HCT116 (cell line): ENCODE data around the gene FAM83E. TPM values are rescaled to one million over a fixed set of nuclear protein-coding genes. Genes with fewer than 3 reads are reported as not detected.
A peak's percentile ranks its signal among the peaks of the same experiment; 100 is the strongest.

Experiments
- ATAC-seq: fragments of 200-7000 bp; cut with Tn5 transposase; 2 replicates; pipeline ENCODE4 v1.9.1; 2020; ENCODE audit warnings: mild to moderate bottlenecking, moderate library complexity
- BruUV-seq: library from RNA; stranded (reverse); fragments of 400-500 nt; replicated peaks from 2 replicates; lab custom pipeline; 2021; lab: Mats Ljungman, UMichigan
- CTCF ChIA-PET: fragments of 300-600 bp; sonication (Branson Sonifier 250); formaldehyde crosslinking; loops from one replicate; lab custom pipeline; 2021; ENCODE audit warnings: antibody characterized with exemption; lab: Charles Lee
- POLR2A ChIA-PET: fragments of 300-600, 350-600 bp; sonication (Branson Sonifier 250); formaldehyde crosslinking; loops from one replicate; lab custom pipeline; 2021; ENCODE audit warnings: antibody characterized with exemption; lab: Charles Lee
- RAD21 ChIA-PET, 2 experiments: fragments of 300-600 bp; sonication (Branson Sonifier 250); formaldehyde crosslinking; loops; one replicate each; lab custom pipeline; 2023; ENCODE audit warnings: low total read pairs in 2 of 2; ENCODE audit not compliant: uncharacterized antibody in 2 of 2, unreplicated experiment in 2 of 2, low non-redundant PET in 1 of 2; lab: Charles Lee
- DNase-seq: peaks from one replicate; pipeline ENCODE4 v3.0.0-alpha.2; 2010; ENCODE audit warnings: low read depth, low spot score
- H2AFZ ChIP-seq: fragments of 200-600 bp; shearing (Covaris generic), sonication (generic); 2 replicates; pipeline ENCODE4 v1.6.1; 2017; ENCODE audit warnings: low read depth, mixed run types, mixed read lengths, antibody characterized with exemption, low read length; ENCODE audit not compliant: poor library complexity, severe bottlenecking
- H3K27ac ChIP-seq: 2 replicates; pipeline ENCODE4 v1.5.1; 2012; ENCODE audit warnings: low read depth, low read length
- H3K27me3 ChIP-seq: fragments of 200-600 bp; sonication (generic); 2 replicates; pipeline ENCODE4 v1.6.1; 2016; ENCODE audit warnings: mixed run types, low read length, mixed read lengths; ENCODE audit not compliant: insufficient read depth
- H3K36me3 ChIP-seq, 2 experiments: fragments of 200-500 bp in 1 of 2; fragments of 200-600 bp in 1 of 2; sonication (Bioruptor generic) in 1 of 2; sonication (generic) in 1 of 2; 2 replicates each; pipeline versions ENCODE4 v1.5.1 to v1.6.1; 2014 to 2016; ENCODE audit warnings: low read length in 2 of 2, inconsistent platforms in 1 of 2, mixed read lengths in 1 of 2, mixed run types in 1 of 2; ENCODE audit not compliant: insufficient read depth in 2 of 2, control insufficient read depth in 1 of 2
- H3K4me1 ChIP-seq, 2 experiments: fragments of 200-600 bp in 1 of 2; sonication (generic) in 1 of 2; 2 replicates each; pipeline versions ENCODE4 v1.5.1 to v1.6.1; 2012 to 2017; ENCODE audit warnings: low read length in 2 of 2, inconsistent platforms in 1 of 2, mild to moderate bottlenecking in 1 of 2, mixed read lengths in 1 of 2, mixed run types in 1 of 2, moderate library complexity in 1 of 2; ENCODE audit not compliant: insufficient read depth in 2 of 2, control insufficient read depth in 1 of 2
- H3K4me2 ChIP-seq: fragments of 200-600 bp; sonication (generic); 2 replicates; pipeline ENCODE4 v1.6.1; 2017; ENCODE audit warnings: mixed run types, low read length, mixed read lengths
- H3K4me3 ChIP-seq, 2 experiments: fragments of 200-600 bp in 1 of 2; sonication (generic) in 1 of 2; replicated peaks in 1 of 2; 2 replicates each; pipeline ENCODE4 v1.5.1; 2011 to 2016; ENCODE audit warnings: low read length in 2 of 2, control low read depth in 1 of 2, low read depth in 1 of 2, mild to moderate bottlenecking in 1 of 2, mixed read lengths in 1 of 2, mixed run types in 1 of 2
- H3K79me2 ChIP-seq: fragments of 200-600 bp; sonication (generic); 2 replicates; pipeline ENCODE4 v1.6.1; 2017; ENCODE audit warnings: mild to moderate bottlenecking, mixed run types, low read length, moderate library complexity, mixed read lengths; ENCODE audit not compliant: insufficient read depth
- H3K9ac ChIP-seq: fragments of 200-600 bp; sonication (generic); 2 replicates; pipeline ENCODE4 v1.6.1; 2016; ENCODE audit warnings: low read length, mixed read lengths
- H3K9me2 ChIP-seq: fragments of 200-600 bp; sonication (generic), shearing (Covaris generic); 2 replicates; pipeline ENCODE4 v1.6.1; 2017; ENCODE audit warnings: mixed run types, mild to moderate bottlenecking, moderate library complexity; ENCODE audit not compliant: insufficient read depth
- H3K9me3 ChIP-seq, 2 experiments: fragments of 200-500 bp in 1 of 2; fragments of 200-600 bp in 1 of 2; sonication (Bioruptor generic) in 1 of 2; sonication (generic) in 1 of 2; 2 replicates each; pipeline ENCODE4 v1.6.1; 2014 to 2017; ENCODE audit warnings: low read length in 2 of 2, mixed read lengths in 2 of 2, inconsistent platforms in 1 of 2, low read depth in 1 of 2, mild to moderate bottlenecking in 1 of 2, mixed run types in 1 of 2, moderate library complexity in 1 of 2; ENCODE audit not compliant: control insufficient read depth in 1 of 2, insufficient read depth in 1 of 2
- H4K20me1 ChIP-seq: fragments of 200-600 bp; sonication (generic), shearing (Covaris generic); 2 replicates; pipeline ENCODE4 v1.6.1; 2017; ENCODE audit warnings: mixed run types, mild to moderate bottlenecking, moderate library complexity; ENCODE audit not compliant: insufficient read depth
- CBX3 ChIP-seq: IDR thresholded peaks from 2 replicates; pipeline ENCODE4 v1.6.1; 2012; ENCODE audit warnings: low read depth
- EZH2 ChIP-seq: fragments of 200-600 bp; sonication (generic); IDR thresholded peaks from 2 replicates; pipeline ENCODE4 v1.6.1; 2017; ENCODE audit warnings: antibody characterized with exemption, mixed run types
- POLR2AphosphoS5 ChIP-seq: IDR thresholded peaks from 2 replicates; pipeline ENCODE4 v1.6.1; 2011; ENCODE audit warnings: mild to moderate bottlenecking, low read depth, low read length, moderate library complexity
- SP1 ChIP-seq: IDR thresholded peaks from 2 replicates; pipeline ENCODE4 v1.6.1; 2012; ENCODE audit warnings: low read depth
- SRF ChIP-seq: IDR thresholded peaks from 2 replicates; pipeline ENCODE4 v1.6.1; 2012; ENCODE audit warnings: low read depth
- intact Hi-C: fragments of 100-400 bp; cut with micrococcal nuclease; formaldehyde crosslinking; loops from 2 replicates; pipeline ENCODE4 v1.10.0; 2022
- total RNA-seq: library from RNA; stranded (reverse); gene quantifications from one replicate; pipeline ENCODE4 v1.2.1, GENCODE V29; 2021; ENCODE audit not compliant: unreplicated experiment
- TF ChIP-seq, protein P1 (sequence below), 3 experiments: fragments of 200-600 bp in 1 of 3; sonication (generic) in 1 of 3; IDR thresholded peaks in 2 of 3; conservative IDR thresholded peaks in 1 of 3; 2 replicates each; pipeline ENCODE4 v1.5.1; 2012 to 2017; ENCODE audit warnings: low read depth in 2 of 3, low read length in 2 of 3, antibody characterized with exemption in 1 of 3, borderline replicate concordance in 1 of 3, control low read depth in 1 of 3, mild to moderate bottlenecking in 1 of 3, mixed read lengths in 1 of 3, mixed run types in 1 of 3, moderate library complexity in 1 of 3; ENCODE audit not compliant: insufficient read depth in 1 of 3

FAM83E gene
- total RNA-seq, 1 experiment from 2014 or later, result 6.8 TPM

DNA sequence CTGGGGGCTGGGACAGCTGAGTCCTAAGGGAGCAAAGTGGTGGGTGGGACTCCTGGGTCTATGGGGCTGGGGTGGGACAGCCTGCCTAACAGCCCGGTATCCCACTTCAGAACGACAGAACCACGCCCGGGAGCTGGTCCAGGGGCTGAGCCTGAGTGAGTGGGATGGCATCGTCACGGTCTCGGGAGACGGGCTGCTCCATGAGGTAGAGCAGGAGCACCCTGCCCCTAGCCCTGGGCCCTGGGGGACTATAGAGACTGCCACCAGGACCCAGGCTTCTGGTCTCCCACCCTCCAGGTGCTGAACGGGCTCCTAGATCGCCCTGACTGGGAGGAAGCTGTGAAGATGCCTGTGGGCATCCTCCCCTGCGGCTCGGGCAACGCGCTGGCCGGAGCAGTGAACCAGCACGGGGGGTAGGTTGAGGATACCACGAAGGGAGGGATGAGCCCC, 13.0 kb upstream of the FAM83E start:
- DNase-seq (no peak), ATAC-seq (no peak)
- Histone ChIP-seq H3K27ac (peak overlapping the region; percentile 57), H3K9me2 (no peaks in the 10 kb centered on the region), H3K9ac (no peak overlapping the region), H3K4me3 (no peak overlapping the region), H4K20me1 (no peaks in the 10 kb centered on the region), H3K4me2 (no peak overlapping the region; the same call in 1 of the 2 replicates), H3K9me3 (no peaks in the 10 kb centered on the region), H3K79me2 (peaks cover 12% of the 10 kb centered on the region; the same call in 1 of the 2 replicates), H3K4me1 (peaks cover 37 to 54% of the 10 kb centered on the region in 2 experiments), H2AFZ (no peak overlapping the region)
- ChIA-PET RAD21 (no interaction called here), CTCF (interaction anchor here (1.2 kb wide), 1 partner anchor 9 kb away, joined by 3 read pairs; the partner anchor contains the start of genes RPL18 and SPHK2)
- no TSS peak for BruUV-seq
- TF ChIP-seq POLR2AphosphoS5 (0 out of 2 replicates have a peak, but pooled peaks have one; percentile 27), SRF (no peak)
- TF ChIP-seq, all 23 proteins: peak for 1
- intact Hi-C loops, result no loop called here
- Histone ChIP-seq H3K36me3 (peaks cover 2 to 13% of the 10 kb centered on the region in 2 experiments; a peak in 1 of 4 replicates), H3K27me3 (no peaks in the 10 kb centered on the region)
- POLR2A ChIA-PET, result interaction anchor here (1.8 kb wide), 1 partner anchor 8 kb away, joined by 8 read pairs; the partner anchor contains the start of gene SPHK2

DNA sequence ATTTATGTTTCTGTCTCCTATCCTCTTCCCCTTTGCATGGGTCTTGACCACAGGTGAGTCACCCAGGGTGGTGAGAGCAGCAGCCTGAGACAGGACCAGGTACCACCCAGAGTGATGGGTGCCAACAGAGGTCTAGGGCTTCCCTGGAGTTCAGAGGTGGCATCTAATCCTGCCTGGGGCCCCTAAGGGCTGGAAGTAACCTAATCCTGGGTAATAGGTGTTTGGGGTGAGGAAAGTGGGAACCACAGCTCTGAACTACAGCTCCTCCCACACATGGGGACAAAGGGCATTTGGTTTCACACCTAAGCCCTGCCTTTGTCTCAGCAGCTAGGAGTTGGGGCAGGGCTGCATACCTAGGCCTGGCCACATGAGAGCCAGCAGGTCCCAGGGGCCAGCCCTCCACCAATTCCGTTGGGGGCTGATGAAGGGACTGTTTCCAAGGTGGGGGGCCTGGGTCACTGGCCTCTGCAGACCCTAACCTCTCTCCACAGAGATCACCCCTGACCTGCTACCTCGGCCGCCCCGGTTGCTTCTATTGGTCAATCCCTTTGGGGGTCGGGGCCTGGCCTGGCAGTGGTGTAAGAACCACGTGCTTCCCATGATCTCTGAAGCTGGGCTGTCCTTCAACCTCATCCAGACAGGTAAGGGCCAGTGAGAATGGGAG, 12.5 kb upstream of the FAM83E start:
- peaks cover 2 to 10% of the 10 kb centered on the region in 2 experiments; a peak in 1 of 4 replicates for H3K36me3 ChIP-seq
- H3K27ac ChIP-seq, result peak overlapping the region; percentile 57
- POLR2A ChIA-PET, result interaction anchor here (1.0 to 1.8 kb wide), 2 partner anchors 8 to 10 kb away, joined by 3 to 8 read pairs; partner anchors contain the start of gene SPHK2
- H3K9me2 ChIP-seq, result no peaks in the 10 kb centered on the region
- peak overlapping the region; percentile 54 for H3K4me2 ChIP-seq
- intact Hi-C loops, result no loop called here
- ATAC-seq (no peak), DNase-seq (no peak)
- peak overlapping the region; percentile 33; the same call in 1 of the 2 replicates for H3K9ac ChIP-seq
- no TSS peak for BruUV-seq
- peaks cover 16% of the 10 kb centered on the region; the same call in 1 of the 2 replicates for H3K79me2 ChIP-seq
- RAD21 ChIA-PET, result no interaction called here
- H3K27me3 ChIP-seq, result no peaks in the 10 kb centered on the region
- CTCF ChIA-PET, result interaction anchor here (1.2 kb wide), 1 partner anchor 8 kb away, joined by 3 read pairs; the partner anchor contains the start of genes RPL18 and SPHK2
- H4K20me1 ChIP-seq, result no peaks in the 10 kb centered on the region
- TF ChIP-seq CBX3 (no peak), EZH2 (no peak), SP1 (no peak)
- TF ChIP-seq, protein P1, sequence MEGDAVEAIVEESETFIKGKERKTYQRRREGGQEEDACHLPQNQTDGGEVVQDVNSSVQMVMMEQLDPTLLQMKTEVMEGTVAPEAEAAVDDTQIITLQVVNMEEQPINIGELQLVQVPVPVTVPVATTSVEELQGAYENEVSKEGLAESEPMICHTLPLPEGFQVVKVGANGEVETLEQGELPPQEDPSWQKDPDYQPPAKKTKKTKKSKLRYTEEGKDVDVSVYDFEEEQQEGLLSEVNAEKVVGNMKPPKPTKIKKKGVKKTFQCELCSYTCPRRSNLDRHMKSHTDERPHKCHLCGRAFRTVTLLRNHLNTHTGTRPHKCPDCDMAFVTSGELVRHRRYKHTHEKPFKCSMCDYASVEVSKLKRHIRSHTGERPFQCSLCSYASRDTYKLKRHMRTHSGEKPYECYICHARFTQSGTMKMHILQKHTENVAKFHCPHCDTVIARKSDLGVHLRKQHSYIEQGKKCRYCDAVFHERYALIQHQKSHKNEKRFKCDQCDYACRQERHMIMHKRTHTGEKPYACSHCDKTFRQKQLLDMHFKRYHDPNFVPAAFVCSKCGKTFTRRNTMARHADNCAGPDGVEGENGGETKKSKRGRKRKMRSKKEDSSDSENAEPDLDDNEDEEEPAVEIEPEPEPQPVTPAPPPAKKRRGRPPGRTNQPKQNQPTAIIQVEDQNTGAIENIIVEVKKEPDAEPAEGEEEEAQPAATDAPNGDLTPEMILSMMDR (IDR thresholded peaks at IDR 0.05 in 2 of 3, conservative IDR thresholded peaks at IDR 0.05 in 1 of 3; ENCODE audit: borderline replicate concordance in 1 of 3, insufficient read depth in 1 of 3, low read depth in 2 of 3, low read length in 2 of 3), result no peak
- H3K4me3 ChIP-seq, result no peak overlapping the region
- no peak overlapping the region for H2AFZ ChIP-seq
- no peaks in the 10 kb centered on the region for H3K9me3 ChIP-seq
- peaks cover 32 to 48% of the 10 kb centered on the region in 2 experiments for H3K4me1 ChIP-seq
